HCT116 (cell line): ENCODE measurements around the gene SPACA1. TPM values are rescaled to one million over a fixed set of nuclear protein-coding genes. Genes with fewer than 3 reads are reported as not detected.

Experiments
- ATAC-seq: fragments of 200-7000 bp; cut with Tn5 transposase; 2 replicates; pipeline ENCODE4 v1.9.1; 2020; ENCODE audit warnings: mild to moderate bottlenecking, moderate library complexity
- BruUV-seq: library from RNA; stranded (reverse); fragments of 400-500 nt; replicated peaks from 2 replicates; lab custom pipeline; 2021; lab: Mats Ljungman, UMichigan
- CTCF ChIA-PET: fragments of 300-600 bp; sonication (Branson Sonifier 250); formaldehyde crosslinking; loops from one replicate; lab custom pipeline; 2021; ENCODE audit warnings: antibody characterized with exemption; lab: Charles Lee
- POLR2A ChIA-PET: fragments of 300-600, 350-600 bp; sonication (Branson Sonifier 250); formaldehyde crosslinking; loops from one replicate; lab custom pipeline; 2021; ENCODE audit warnings: antibody characterized with exemption; lab: Charles Lee
- RAD21 ChIA-PET, 2 experiments: fragments of 300-600 bp; sonication (Branson Sonifier 250); formaldehyde crosslinking; loops; one replicate each; lab custom pipeline; 2023; ENCODE audit warnings: low total read pairs in 2 of 2; ENCODE audit not compliant: uncharacterized antibody in 2 of 2, unreplicated experiment in 2 of 2, low non-redundant PET in 1 of 2; lab: Charles Lee
- DNase-seq: peaks from one replicate; pipeline ENCODE4 v3.0.0-alpha.2; 2010; ENCODE audit warnings: low read depth, low spot score
- H2AFZ ChIP-seq: fragments of 200-600 bp; shearing (Covaris generic), sonication (generic); 2 replicates; pipeline ENCODE4 v1.6.1; 2017; ENCODE audit warnings: low read depth, mixed run types, mixed read lengths, antibody characterized with exemption, low read length; ENCODE audit not compliant: poor library complexity, severe bottlenecking
- H3K27ac ChIP-seq: 2 replicates; pipeline ENCODE4 v1.5.1; 2012; ENCODE audit warnings: low read depth, low read length
- H3K27me3 ChIP-seq: fragments of 200-600 bp; sonication (generic); 2 replicates; pipeline ENCODE4 v1.6.1; 2016; ENCODE audit warnings: mixed run types, low read length, mixed read lengths; ENCODE audit not compliant: insufficient read depth
- H3K36me3 ChIP-seq, 2 experiments: fragments of 200-500 bp in 1 of 2; fragments of 200-600 bp in 1 of 2; sonication (Bioruptor generic) in 1 of 2; sonication (generic) in 1 of 2; 2 replicates each; pipeline versions ENCODE4 v1.5.1 to v1.6.1; 2014 to 2016; ENCODE audit warnings: low read length in 2 of 2, inconsistent platforms in 1 of 2, mixed read lengths in 1 of 2, mixed run types in 1 of 2; ENCODE audit not compliant: insufficient read depth in 2 of 2, control insufficient read depth in 1 of 2
- H3K4me1 ChIP-seq, 2 experiments: fragments of 200-600 bp in 1 of 2; sonication (generic) in 1 of 2; 2 replicates each; pipeline versions ENCODE4 v1.5.1 to v1.6.1; 2012 to 2017; ENCODE audit warnings: low read length in 2 of 2, inconsistent platforms in 1 of 2, mild to moderate bottlenecking in 1 of 2, mixed read lengths in 1 of 2, mixed run types in 1 of 2, moderate library complexity in 1 of 2; ENCODE audit not compliant: insufficient read depth in 2 of 2, control insufficient read depth in 1 of 2
- H3K4me2 ChIP-seq: fragments of 200-600 bp; sonication (generic); 2 replicates; pipeline ENCODE4 v1.6.1; 2017; ENCODE audit warnings: mixed run types, low read length, mixed read lengths
- H3K4me3 ChIP-seq, 2 experiments: fragments of 200-600 bp in 1 of 2; sonication (generic) in 1 of 2; replicated peaks in 1 of 2; 2 replicates each; pipeline ENCODE4 v1.5.1; 2011 to 2016; ENCODE audit warnings: low read length in 2 of 2, control low read depth in 1 of 2, low read depth in 1 of 2, mild to moderate bottlenecking in 1 of 2, mixed read lengths in 1 of 2, mixed run types in 1 of 2
- H3K79me2 ChIP-seq: fragments of 200-600 bp; sonication (generic); 2 replicates; pipeline ENCODE4 v1.6.1; 2017; ENCODE audit warnings: mild to moderate bottlenecking, mixed run types, low read length, moderate library complexity, mixed read lengths; ENCODE audit not compliant: insufficient read depth
- H3K9ac ChIP-seq: fragments of 200-600 bp; sonication (generic); 2 replicates; pipeline ENCODE4 v1.6.1; 2016; ENCODE audit warnings: low read length, mixed read lengths
- H3K9me2 ChIP-seq: fragments of 200-600 bp; sonication (generic), shearing (Covaris generic); 2 replicates; pipeline ENCODE4 v1.6.1; 2017; ENCODE audit warnings: mixed run types, mild to moderate bottlenecking, moderate library complexity; ENCODE audit not compliant: insufficient read depth
- H3K9me3 ChIP-seq, 2 experiments: fragments of 200-500 bp in 1 of 2; fragments of 200-600 bp in 1 of 2; sonication (Bioruptor generic) in 1 of 2; sonication (generic) in 1 of 2; 2 replicates each; pipeline ENCODE4 v1.6.1; 2014 to 2017; ENCODE audit warnings: low read length in 2 of 2, mixed read lengths in 2 of 2, inconsistent platforms in 1 of 2, low read depth in 1 of 2, mild to moderate bottlenecking in 1 of 2, mixed run types in 1 of 2, moderate library complexity in 1 of 2; ENCODE audit not compliant: control insufficient read depth in 1 of 2, insufficient read depth in 1 of 2
- H4K20me1 ChIP-seq: fragments of 200-600 bp; sonication (generic), shearing (Covaris generic); 2 replicates; pipeline ENCODE4 v1.6.1; 2017; ENCODE audit warnings: mixed run types, mild to moderate bottlenecking, moderate library complexity; ENCODE audit not compliant: insufficient read depth
- ATF3 ChIP-seq: IDR thresholded peaks from 2 replicates; pipeline ENCODE4 v1.6.1; 2012
- CBX3 ChIP-seq: IDR thresholded peaks from 2 replicates; pipeline ENCODE4 v1.6.1; 2012; ENCODE audit warnings: low read depth
- CEBPB ChIP-seq: IDR thresholded peaks from 2 replicates; pipeline ENCODE4 v1.6.1; 2012; ENCODE audit warnings: low read depth
- EGR1 ChIP-seq: IDR thresholded peaks from 2 replicates; pipeline ENCODE4 v1.6.1; 2012; ENCODE audit warnings: low read depth
- EZH2 ChIP-seq: fragments of 200-600 bp; sonication (generic); IDR thresholded peaks from 2 replicates; pipeline ENCODE4 v1.6.1; 2017; ENCODE audit warnings: antibody characterized with exemption, mixed run types
- EZH2phosphoT487 ChIP-seq: fragments of 200-600 bp; IDR thresholded peaks from 2 replicates; pipeline ENCODE4 v1.6.1; 2018; ENCODE audit warnings: antibody characterized with exemption, borderline replicate concordance
- FOSL1 ChIP-seq: IDR thresholded peaks from 2 replicates; pipeline ENCODE4 v1.6.1; 2012; ENCODE audit warnings: low read depth
- MAX ChIP-seq: IDR thresholded peaks from 2 replicates; pipeline ENCODE4 v1.6.1; 2012
- POLR2A ChIP-seq: IDR thresholded peaks from 2 replicates; pipeline ENCODE4 v1.7.0; 2011; ENCODE audit warnings: borderline replicate concordance; ENCODE audit not compliant: insufficient read depth, insufficient read length; ENCODE audit errors: extremely low read depth
- POLR2AphosphoS5 ChIP-seq: IDR thresholded peaks from 2 replicates; pipeline ENCODE4 v1.6.1; 2011; ENCODE audit warnings: mild to moderate bottlenecking, low read depth, low read length, moderate library complexity
- RAD21 ChIP-seq: IDR thresholded peaks from 2 replicates; pipeline ENCODE4 v1.6.1; 2012; ENCODE audit warnings: low read depth, mild to moderate bottlenecking
- SIN3A ChIP-seq: IDR thresholded peaks from 2 replicates; pipeline ENCODE4 v1.6.1; 2012; ENCODE audit warnings: low read depth
- SP1 ChIP-seq: IDR thresholded peaks from 2 replicates; pipeline ENCODE4 v1.6.1; 2012; ENCODE audit warnings: low read depth
- TCF7L2 ChIP-seq: IDR thresholded peaks from 2 replicates; pipeline ENCODE4 v1.7.0; 2011; ENCODE audit warnings: borderline replicate concordance, inconsistent platforms; ENCODE audit not compliant: insufficient read depth, insufficient read length; ENCODE audit errors: extremely low read depth
- intact Hi-C: fragments of 100-400 bp; cut with micrococcal nuclease; formaldehyde crosslinking; loops from 2 replicates; pipeline ENCODE4 v1.10.0; 2022
- total RNA-seq: library from RNA; stranded (reverse); gene quantifications from one replicate; pipeline ENCODE4 v1.2.1, GENCODE V29; 2021; ENCODE audit not compliant: unreplicated experiment
- TF ChIP-seq, protein P1 (sequence below), 3 experiments: fragments of 200-600 bp in 1 of 3; sonication (generic) in 1 of 3; IDR thresholded peaks in 2 of 3; conservative IDR thresholded peaks in 1 of 3; 2 replicates each; pipeline ENCODE4 v1.5.1; 2012 to 2017; ENCODE audit warnings: low read depth in 2 of 3, low read length in 2 of 3, antibody characterized with exemption in 1 of 3, borderline replicate concordance in 1 of 3, control low read depth in 1 of 3, mild to moderate bottlenecking in 1 of 3, mixed read lengths in 1 of 3, mixed run types in 1 of 3, moderate library complexity in 1 of 3; ENCODE audit not compliant: insufficient read depth in 1 of 3
- TF ChIP-seq, protein P2 (sequence below): IDR thresholded peaks from 2 replicates; pipeline ENCODE4 v1.6.1; 2012; ENCODE audit warnings: low read depth

Gene SPACA1
- total RNA-seq, 1 experiment from 2014 or later: not detected

DNA sequence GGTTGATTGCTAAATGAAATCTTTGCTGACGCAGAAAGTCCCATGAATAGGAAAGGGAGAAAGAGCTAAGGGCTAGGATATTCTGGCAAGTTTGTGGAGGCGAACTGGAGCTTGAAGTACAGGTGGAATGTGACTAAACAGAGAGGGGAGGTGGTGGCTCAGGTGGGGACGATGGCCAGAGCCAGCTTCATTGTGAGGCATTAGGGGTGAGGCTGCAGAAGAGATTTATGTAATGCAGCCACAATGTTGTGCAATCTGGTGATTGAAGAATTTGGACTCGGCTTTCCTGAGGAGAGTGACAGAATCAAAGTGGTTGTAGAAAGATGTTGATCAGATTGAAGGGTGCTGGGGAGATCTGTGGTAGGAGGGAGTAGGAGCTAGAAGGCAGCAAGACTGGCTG lies 42.9 kb upstream of the SPACA1 start:
- CTCF ChIA-PET: no interaction called here
- TF ChIP-seq EGR1: no peak
- TF ChIP-seq MAX: no peak
- no peak for TF ChIP-seq CBX3
- no peak for TF ChIP-seq EZH2phosphoT487
- TF ChIP-seq POLR2AphosphoS5: no peak
- no peak for TF ChIP-seq FOSL1
- ATAC-seq: no peak
- no peak overlapping the region for H3K27ac ChIP-seq
- no peak for DNase-seq
- no TSS peak for BruUV-seq
- RAD21 ChIA-PET: no interaction called here
- no peak overlapping the region for H2AFZ ChIP-seq
- H4K20me1 ChIP-seq: no peaks in the 10 kb centered on the region
- H3K4me1 ChIP-seq: no peaks in the 10 kb centered on the region
- intact Hi-C loops: no loop called here
- H3K27me3 ChIP-seq: peaks cover 41% of the 10 kb centered on the region
- POLR2A ChIA-PET: no interaction called here
- no peak overlapping the region for H3K9ac ChIP-seq
- H3K9me3 ChIP-seq: no peaks in the 10 kb centered on the region
- no peaks in the 10 kb centered on the region for H3K79me2 ChIP-seq
- no peaks in the 10 kb centered on the region for H3K9me2 ChIP-seq
- no peak overlapping the region for H3K4me2 ChIP-seq
- no peak overlapping the region for H3K4me3 ChIP-seq
- no peaks in the 10 kb centered on the region for H3K36me3 ChIP-seq

DNA sequence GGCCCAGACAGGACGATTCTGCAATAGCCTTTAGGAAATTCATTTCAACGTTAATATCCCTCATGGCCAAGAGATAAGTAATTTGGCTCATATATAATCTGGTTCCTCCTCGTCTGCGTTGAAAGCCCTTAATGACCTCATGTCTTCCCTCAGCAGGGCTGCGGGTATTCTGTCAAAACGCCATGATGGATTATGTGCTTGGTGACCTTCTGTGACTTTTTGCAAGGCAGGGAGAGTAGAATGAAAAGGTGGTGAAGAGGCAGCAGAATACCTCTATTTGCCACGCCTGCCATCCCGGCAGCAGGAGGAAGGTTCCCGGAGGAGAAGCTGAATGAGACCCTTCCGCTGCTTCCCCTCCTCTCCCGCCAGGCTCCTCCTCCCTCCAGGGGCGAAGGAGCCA lies 41.1 kb upstream of the SPACA1 start:
- ATAC-seq (no peak), DNase-seq (no peak)
- ChIA-PET POLR2A (no interaction called here), CTCF (no interaction called here), RAD21 (no interaction called here)
- H3K4me2 ChIP-seq: no peak overlapping the region
- H3K9me3 ChIP-seq: no peaks in the 10 kb centered on the region
- no peaks in the 10 kb centered on the region for H3K9me2 ChIP-seq
- peaks cover 38% of the 10 kb centered on the region for H3K27me3 ChIP-seq
- no peaks in the 10 kb centered on the region for H3K4me1 ChIP-seq
- no TSS peak for BruUV-seq
- no peak overlapping the region for H3K4me3 ChIP-seq
- no peaks in the 10 kb centered on the region for H3K79me2 ChIP-seq
- intact Hi-C loops: no loop called here
- no peak overlapping the region for H2AFZ ChIP-seq
- no peak overlapping the region for H3K9ac ChIP-seq
- H3K36me3 ChIP-seq: no peaks in the 10 kb centered on the region
- no peaks in the 10 kb centered on the region; the same call in 1 of the 2 replicates for H4K20me1 ChIP-seq
- no peak overlapping the region for H3K27ac ChIP-seq
- TF ChIP-seq, protein P1, sequence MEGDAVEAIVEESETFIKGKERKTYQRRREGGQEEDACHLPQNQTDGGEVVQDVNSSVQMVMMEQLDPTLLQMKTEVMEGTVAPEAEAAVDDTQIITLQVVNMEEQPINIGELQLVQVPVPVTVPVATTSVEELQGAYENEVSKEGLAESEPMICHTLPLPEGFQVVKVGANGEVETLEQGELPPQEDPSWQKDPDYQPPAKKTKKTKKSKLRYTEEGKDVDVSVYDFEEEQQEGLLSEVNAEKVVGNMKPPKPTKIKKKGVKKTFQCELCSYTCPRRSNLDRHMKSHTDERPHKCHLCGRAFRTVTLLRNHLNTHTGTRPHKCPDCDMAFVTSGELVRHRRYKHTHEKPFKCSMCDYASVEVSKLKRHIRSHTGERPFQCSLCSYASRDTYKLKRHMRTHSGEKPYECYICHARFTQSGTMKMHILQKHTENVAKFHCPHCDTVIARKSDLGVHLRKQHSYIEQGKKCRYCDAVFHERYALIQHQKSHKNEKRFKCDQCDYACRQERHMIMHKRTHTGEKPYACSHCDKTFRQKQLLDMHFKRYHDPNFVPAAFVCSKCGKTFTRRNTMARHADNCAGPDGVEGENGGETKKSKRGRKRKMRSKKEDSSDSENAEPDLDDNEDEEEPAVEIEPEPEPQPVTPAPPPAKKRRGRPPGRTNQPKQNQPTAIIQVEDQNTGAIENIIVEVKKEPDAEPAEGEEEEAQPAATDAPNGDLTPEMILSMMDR (IDR thresholded peaks at IDR 0.05 in 2 of 3, conservative IDR thresholded peaks at IDR 0.05 in 1 of 3; ENCODE audit: borderline replicate concordance in 1 of 3, insufficient read depth in 1 of 3, low read depth in 2 of 3, low read length in 2 of 3): no peak
- TF ChIP-seq MAX (no peak), SP1 (no peak), POLR2AphosphoS5 (no peak), RAD21 (no peak), CEBPB (no peak), SIN3A (no peak), ATF3 (no peak), POLR2A (no peak), EZH2 (no peak), FOSL1 (no peak), TCF7L2 (no peak)
- TF ChIP-seq, protein P2, sequence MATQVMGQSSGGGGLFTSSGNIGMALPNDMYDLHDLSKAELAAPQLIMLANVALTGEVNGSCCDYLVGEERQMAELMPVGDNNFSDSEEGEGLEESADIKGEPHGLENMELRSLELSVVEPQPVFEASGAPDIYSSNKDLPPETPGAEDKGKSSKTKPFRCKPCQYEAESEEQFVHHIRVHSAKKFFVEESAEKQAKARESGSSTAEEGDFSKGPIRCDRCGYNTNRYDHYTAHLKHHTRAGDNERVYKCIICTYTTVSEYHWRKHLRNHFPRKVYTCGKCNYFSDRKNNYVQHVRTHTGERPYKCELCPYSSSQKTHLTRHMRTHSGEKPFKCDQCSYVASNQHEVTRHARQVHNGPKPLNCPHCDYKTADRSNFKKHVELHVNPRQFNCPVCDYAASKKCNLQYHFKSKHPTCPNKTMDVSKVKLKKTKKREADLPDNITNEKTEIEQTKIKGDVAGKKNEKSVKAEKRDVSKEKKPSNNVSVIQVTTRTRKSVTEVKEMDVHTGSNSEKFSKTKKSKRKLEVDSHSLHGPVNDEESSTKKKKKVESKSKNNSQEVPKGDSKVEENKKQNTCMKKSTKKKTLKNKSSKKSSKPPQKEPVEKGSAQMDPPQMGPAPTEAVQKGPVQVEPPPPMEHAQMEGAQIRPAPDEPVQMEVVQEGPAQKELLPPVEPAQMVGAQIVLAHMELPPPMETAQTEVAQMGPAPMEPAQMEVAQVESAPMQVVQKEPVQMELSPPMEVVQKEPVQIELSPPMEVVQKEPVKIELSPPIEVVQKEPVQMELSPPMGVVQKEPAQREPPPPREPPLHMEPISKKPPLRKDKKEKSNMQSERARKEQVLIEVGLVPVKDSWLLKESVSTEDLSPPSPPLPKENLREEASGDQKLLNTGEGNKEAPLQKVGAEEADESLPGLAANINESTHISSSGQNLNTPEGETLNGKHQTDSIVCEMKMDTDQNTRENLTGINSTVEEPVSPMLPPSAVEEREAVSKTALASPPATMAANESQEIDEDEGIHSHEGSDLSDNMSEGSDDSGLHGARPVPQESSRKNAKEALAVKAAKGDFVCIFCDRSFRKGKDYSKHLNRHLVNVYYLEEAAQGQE: no peak
